Panc1 (cell line): Measurements from ENCODE around the gene CLCN2. TPM values are rescaled to one million over a fixed set of nuclear protein-coding genes. Genes with fewer than 3 reads are reported as not detected.

ENCODE experiments used
- ATAC-seq: fragments of 200-7000 bp; cut with Tn5 transposase; 2 replicates; pipeline ENCODE4 v1.9.1; 2020; ENCODE audit warnings: mild to moderate bottlenecking, moderate library complexity
- BruUV-seq: library from RNA; stranded (reverse); fragments of 400-500 nt; replicated peaks from 2 replicates; lab custom pipeline; 2021; lab: Mats Ljungman, UMichigan
- CTCF ChIA-PET: fragments of 300-600 bp; sonication (Branson Sonifier 250); formaldehyde crosslinking; loops from one replicate; lab custom pipeline; 2022; ENCODE audit warnings: antibody characterized with exemption; lab: Charles Lee
- POLR2A ChIA-PET: fragments of 300-600 bp; sonication (Branson Sonifier 250); formaldehyde crosslinking; loops from one replicate; lab custom pipeline; 2022; ENCODE audit warnings: antibody characterized with exemption; lab: Charles Lee
- DNase-seq: peaks from one replicate; pipeline ENCODE4 v3.0.0-alpha.2; 2010; ENCODE audit warnings: low read depth, low spot score
- H3K27ac ChIP-seq: 2 replicates; pipeline ENCODE4 v1.5.1; 2011; ENCODE audit warnings: mild to moderate bottlenecking, low read length, inconsistent platforms
- H3K27me3 ChIP-seq: fragments of 200-500 bp; sonication (Bioruptor generic); 2 replicates; pipeline ENCODE4 v1.6.0; 2014; ENCODE audit warnings: low read length, inconsistent platforms; ENCODE audit not compliant: control insufficient read depth, insufficient read depth
- H3K36me3 ChIP-seq: fragments of 200-500 bp; sonication (Bioruptor generic); 2 replicates; pipeline ENCODE4 v1.5.1; 2014; ENCODE audit warnings: inconsistent platforms, mild to moderate bottlenecking, low read length, moderate library complexity; ENCODE audit not compliant: control insufficient read depth, insufficient read depth
- H3K4me1 ChIP-seq: 2 replicates; pipeline ENCODE4 v1.5.1; 2011; ENCODE audit warnings: inconsistent platforms, mild to moderate bottlenecking, low read length, moderate library complexity; ENCODE audit not compliant: control insufficient read depth, insufficient read depth
- H3K4me3 ChIP-seq, 2 experiments: 2 replicates each; pipeline ENCODE4 v1.5.1; 2011 to 2012; ENCODE audit warnings: low read depth in 2 of 2, low read length in 2 of 2, mild to moderate bottlenecking in 2 of 2, inconsistent platforms in 1 of 2, moderate library complexity in 1 of 2
- H3K9me3 ChIP-seq: fragments of 200-500 bp; sonication (Bioruptor generic); 2 replicates; pipeline ENCODE4 v1.5.1; 2014; ENCODE audit warnings: low read depth, mild to moderate bottlenecking, inconsistent platforms, low read length, moderate library complexity; ENCODE audit not compliant: control insufficient read depth, insufficient read depth
- CTCF ChIP-seq: fragments of 450-650 bp; IDR thresholded peaks from 2 replicates; pipeline ENCODE4 v1.5.1; 2017; ENCODE audit warnings: mild to moderate bottlenecking
- POLR2AphosphoS5 ChIP-seq: IDR thresholded peaks from 2 replicates; pipeline ENCODE4 v1.6.1; 2012; ENCODE audit warnings: mild to moderate bottlenecking, low read depth, low read length, moderate library complexity
- REST ChIP-seq, 2 experiments: IDR thresholded peaks; 2 replicates each; pipeline ENCODE4 v1.6.1; 2011 to 2012; ENCODE audit warnings: low read depth in 2 of 2, control low read depth in 1 of 2, low read length in 1 of 2, mild to moderate bottlenecking in 1 of 2, moderate library complexity in 1 of 2; ENCODE audit not compliant: insufficient read depth in 1 of 2
- SIN3A ChIP-seq: IDR thresholded peaks from 2 replicates; pipeline ENCODE4 v1.6.1; 2012; ENCODE audit warnings: low read depth, mild to moderate bottlenecking, low read length, moderate library complexity, borderline replicate concordance; ENCODE audit not compliant: insufficient read depth
- TCF7L2 ChIP-seq: IDR thresholded peaks from 2 replicates; pipeline ENCODE4 v1.6.1; 2011; ENCODE audit warnings: mild to moderate bottlenecking, low read depth, low read length, inconsistent platforms
- in situ Hi-C: cut with HindIII; loops from 2 replicates; pipeline ENCODE4 v1.10.0; 2016; ENCODE audit warnings: low sequenced_read_pairs, low pct_unique_long_range_greater_than_20kb
- intact Hi-C: fragments of 100-400 bp; cut with micrococcal nuclease; formaldehyde crosslinking; loops from one replicate; pipeline ENCODE4 v1.10.0; 2022; ENCODE audit not compliant: unreplicated experiment
- total RNA-seq: library from RNA; stranded (reverse); gene quantifications from one replicate; pipeline ENCODE4 v1.2.1, GENCODE V29; 2021; ENCODE audit not compliant: unreplicated experiment

Gene CLCN2
- total RNA-seq, 1 experiment from 2014 or later = 22.5 TPM

GRCh38 chr3:184348057-184348382 is 13.4 kb downstream of the CLCN2 start:
- H3K27me3 ChIP-seq = no peaks in the 10 kb centered on the region
- CTCF ChIA-PET = interaction anchor here (0.5 kb wide), 1 partner anchor 79 kb away, joined by 4 read pairs; no protein-coding TSS in a partner anchor
- in situ Hi-C loops = no loop called here
- POLR2A ChIA-PET = interaction anchor here (1.0 kb wide), 1 partner anchor 28 kb away, joined by 4 read pairs; no protein-coding TSS in a partner anchor
- no peak overlapping the region for H3K27ac ChIP-seq
- intact Hi-C loops = no loop called here
- ATAC-seq (no peak), DNase-seq (no peak)
- H3K36me3 ChIP-seq = no peaks in the 10 kb centered on the region; the same call in 1 of the 2 replicates
- no peaks in the 10 kb centered on the region for H3K9me3 ChIP-seq
- TF ChIP-seq POLR2AphosphoS5 = no peak
- TF ChIP-seq TCF7L2 = no peak
- TF ChIP-seq SIN3A = no peak
- no peak for TF ChIP-seq REST (IDR thresholded peaks at IDR 0.05; ENCODE audit: insufficient read depth in 1 of 2, low read depth in 2 of 2, low read length in 1 of 2)
- no peak for TF ChIP-seq CTCF
- H3K4me3 ChIP-seq = no peak overlapping the region
- peaks cover 6% of the 10 kb centered on the region; the same call in 1 of the 2 replicates for H3K4me1 ChIP-seq
- no TSS peak for BruUV-seq

- POLR2A ChIA-PET = interaction anchor here (1.0 kb wide), 1 partner anchor 28 kb away, joined by 4 read pairs; no protein-coding TSS in a partner anchor
- no peak for DNase-seq
- H3K9me3 ChIP-seq = no peaks in the 10 kb centered on the region
- no peaks in the 10 kb centered on the region; the same call in 1 of the 2 replicates for H3K36me3 ChIP-seq
- no peak overlapping the region for H3K4me3 ChIP-seq
- ATAC-seq = no peak
- CTCF ChIA-PET = no interaction called here
- TF ChIP-seq REST (IDR thresholded peaks at IDR 0.05; ENCODE audit: insufficient read depth in 1 of 2, low read depth in 2 of 2, low read length in 1 of 2) (no peak), POLR2AphosphoS5 (no peak), TCF7L2 (no peak), CTCF (no peak), SIN3A (no peak)
- intact Hi-C loops = no loop called here
- H3K4me1 ChIP-seq = peaks cover 6% of the 10 kb centered on the region; the same call in 1 of the 2 replicates
- BruUV-seq = no TSS peak
- in situ Hi-C loops = no loop called here
- H3K27ac ChIP-seq = no peak overlapping the region
- H3K27me3 ChIP-seq = no peaks in the 10 kb centered on the region
These were observed 13.9 kb downstream of the CLCN2 start for GRCh38 chr3:184347321-184348056.
